OCI-M2 (cell line): ENCODE data around the gene EXOC3L1.

Source experiments
- DNase-seq: peaks from one replicate; lab custom pipeline; 2025; ENCODE audit not compliant: unreplicated experiment; lab: John Stamatoyannopoulos, UW

Gene EXOC3L1

GRCh38 chr16:67190041-67190440, at the start of gene EXOC3L1:
Gene EXOC3L1 (minus strand): TSS chr16:67190136. CDS start chr16:67189676, 460 bp downstream.
- no peak for DNase-seq

GRCh38 chr16:67238806-67239470, 49.0 kb upstream of the EXOC3L1 start:
- DNase-seq, result no peak

DNA sequence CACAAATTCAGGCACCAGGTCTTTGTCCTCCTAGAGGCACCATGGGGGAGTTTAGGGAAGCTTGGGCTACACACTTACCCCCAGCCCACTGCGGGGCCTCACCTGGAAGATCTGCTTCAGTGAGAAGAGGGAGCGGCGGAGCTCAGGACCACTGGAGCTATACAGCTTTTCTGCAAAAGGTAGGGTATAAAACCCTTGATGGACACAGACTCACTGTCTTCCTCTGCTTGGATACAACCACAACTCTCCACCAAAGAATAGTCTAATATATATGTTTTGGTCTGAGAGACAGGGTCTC, 48.3 kb upstream of the EXOC3L1 start:
- DNase-seq, result no peak

GRCh38 chr16:67237396-67238277, 47.7 kb upstream of the EXOC3L1 start:
- no peak for DNase-seq

GRCh38 chr16:67236563-67237395, 46.8 kb upstream of the EXOC3L1 start:
- no peak for DNase-seq

DNA sequence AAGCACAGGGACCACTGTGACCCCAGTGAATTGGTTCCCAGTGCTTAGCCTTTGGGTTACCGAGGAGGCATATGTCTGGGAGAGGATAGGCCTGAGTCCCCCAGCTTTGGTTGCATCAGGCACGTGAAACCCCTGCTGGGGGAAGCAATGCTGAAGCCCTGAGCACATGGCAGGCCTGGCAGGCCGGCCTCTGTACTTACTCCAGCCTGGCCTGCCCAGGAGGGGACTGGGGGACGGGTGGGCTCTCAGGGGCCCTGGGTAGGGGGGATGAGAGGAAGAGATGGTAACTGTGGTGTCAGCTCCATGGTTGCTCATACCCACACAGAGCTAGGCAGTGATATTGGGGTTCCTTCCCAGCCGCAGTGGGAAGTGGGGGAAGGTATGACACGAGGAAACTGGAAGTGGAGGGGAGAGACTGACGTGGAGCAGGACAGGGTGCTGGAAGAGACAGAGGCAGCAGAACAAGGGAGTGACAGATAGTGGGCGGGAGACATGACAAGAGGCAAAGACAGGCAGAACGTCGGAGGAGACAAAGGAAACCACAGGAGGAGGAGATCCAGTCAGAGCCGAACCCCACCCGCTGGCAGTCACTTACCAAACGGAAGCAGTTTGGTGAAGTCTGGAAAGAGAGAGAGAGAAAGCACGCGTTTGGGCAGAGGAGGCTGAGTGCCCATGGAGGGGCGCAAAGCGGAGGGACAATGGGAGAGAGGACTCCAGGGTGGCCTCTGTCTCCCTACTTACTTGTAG, 46.1 kb upstream of the EXOC3L1 start:
- DNase-seq, result no peak

- DNase-seq, result no peak
These were observed 44.3 kb upstream of the EXOC3L1 start for GRCh38 chr16:67234180-67234597.

DNA sequence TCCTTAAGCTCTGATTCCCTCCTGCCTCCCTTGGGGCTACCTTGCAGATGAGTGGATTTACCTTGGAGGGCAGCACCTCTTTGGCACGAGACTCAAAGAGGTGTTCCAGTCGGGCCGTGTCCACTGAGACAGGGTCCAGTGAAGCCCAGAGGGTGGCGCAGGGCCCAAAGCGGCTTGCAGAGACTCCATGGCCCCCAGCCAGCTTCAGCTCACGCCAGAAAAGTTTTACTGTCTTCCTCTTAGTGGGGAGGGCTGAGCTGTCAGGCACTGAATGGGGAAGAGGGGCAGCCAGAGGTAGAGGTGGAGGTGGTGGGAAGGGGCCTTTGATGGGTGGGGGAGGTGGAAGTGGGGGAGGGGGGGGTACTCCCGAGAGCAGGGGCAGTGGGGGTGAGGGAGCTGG, 43.7 kb upstream of the EXOC3L1 start:
- DNase-seq, result no peak

GRCh38 chr16:67230809-67231660, 41.1 kb upstream of the EXOC3L1 start:
- DNase-seq, result no peak

- no peak for DNase-seq
These were observed 40.2 kb upstream of the EXOC3L1 start for GRCh38 chr16:67229906-67230808.

GRCh38 chr16:67228905-67229304, 39.0 kb upstream of the EXOC3L1 start:
- DNase-seq, result no peak

DNA sequence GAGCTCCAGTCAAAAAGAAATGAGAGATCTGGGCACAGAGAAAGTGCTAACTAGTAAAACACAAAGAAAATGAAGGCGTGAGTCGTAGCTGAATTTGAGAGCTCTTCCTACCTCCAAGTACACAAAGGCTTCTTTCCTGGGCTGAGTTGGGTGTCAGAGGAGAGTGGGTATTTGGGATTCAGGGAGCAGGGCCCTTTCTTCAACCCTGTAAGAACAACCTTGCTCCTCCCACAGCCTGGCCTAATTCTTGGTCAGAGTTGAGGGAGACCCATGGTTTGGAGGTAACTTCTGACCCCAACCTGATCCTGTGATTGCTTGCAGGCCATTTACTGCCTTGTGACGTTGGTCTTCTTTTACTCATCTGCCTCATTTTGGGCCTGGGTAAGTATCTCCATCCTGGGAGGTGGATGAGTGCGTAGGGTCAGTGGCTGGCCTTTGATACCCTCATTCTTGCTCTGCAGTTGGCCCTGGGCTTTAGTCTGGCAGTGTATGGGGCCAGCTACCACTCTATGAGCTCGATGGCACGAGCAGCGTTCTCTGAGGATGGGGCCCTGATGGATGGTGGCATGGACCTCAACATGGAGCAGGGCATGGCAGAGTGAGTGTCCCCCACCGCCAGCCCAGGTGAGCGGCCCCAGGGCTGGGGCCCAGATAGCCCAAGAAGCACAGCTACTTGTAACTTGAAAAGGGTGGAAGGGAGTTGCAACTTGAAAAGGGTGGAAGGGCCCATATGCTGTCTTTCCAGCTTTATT, 38.3 kb upstream of the EXOC3L1 start:
- DNase-seq, result no peak

DNA sequence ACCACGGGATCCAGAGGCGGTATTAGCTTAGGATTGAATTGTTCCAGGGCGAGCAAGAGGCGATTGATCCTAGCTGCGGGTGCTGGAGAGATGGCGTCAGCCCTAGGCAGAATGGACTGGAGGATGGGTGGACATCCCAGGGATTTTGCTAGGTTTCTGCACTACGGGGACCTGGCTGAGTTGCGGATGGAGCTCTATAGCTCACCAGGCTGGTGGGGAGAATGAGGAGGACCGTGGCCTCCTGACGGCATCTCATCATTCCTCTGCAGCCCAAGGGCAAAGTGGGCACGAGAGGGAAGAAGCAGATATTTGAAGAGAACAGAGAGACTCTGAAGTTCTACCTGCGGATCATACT, 37.6 kb upstream of the EXOC3L1 start:
- no peak for DNase-seq

GRCh38 chr16:67226804-67227566, 37.0 kb upstream of the EXOC3L1 start, which contains the start of gene TMEM208:
Gene TMEM208 (plus strand): TSS chr16:67227130. CDS start chr16:67227219, 89 bp downstream.
- peak; percentile 71 for DNase-seq

DNA sequence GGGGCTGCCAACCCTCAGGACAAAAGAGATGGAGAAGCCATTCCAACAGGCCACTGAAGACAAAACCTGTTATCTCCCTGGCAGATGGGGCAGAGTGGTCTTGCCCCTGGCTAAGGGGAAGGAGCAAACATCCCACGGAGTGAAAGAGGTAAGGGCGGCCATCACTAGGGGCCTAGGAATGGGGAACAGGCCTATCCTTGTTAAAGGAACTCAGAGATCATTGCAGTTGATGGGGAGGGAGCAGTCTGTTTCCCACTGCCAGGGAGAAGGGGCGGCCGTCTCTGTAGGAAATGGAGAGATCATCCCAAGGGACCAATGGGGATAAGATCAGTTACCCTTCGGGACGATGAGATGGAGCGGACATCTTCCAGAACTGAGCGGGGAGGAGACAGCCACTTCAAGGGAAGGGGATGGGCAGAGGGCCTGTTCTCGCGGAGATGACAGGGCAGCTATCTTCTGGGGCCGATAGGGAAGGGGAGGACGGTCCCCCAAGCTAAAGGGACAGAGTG, 36.4 kb upstream of the EXOC3L1 start:
- DNase-seq, result no peak

DNA sequence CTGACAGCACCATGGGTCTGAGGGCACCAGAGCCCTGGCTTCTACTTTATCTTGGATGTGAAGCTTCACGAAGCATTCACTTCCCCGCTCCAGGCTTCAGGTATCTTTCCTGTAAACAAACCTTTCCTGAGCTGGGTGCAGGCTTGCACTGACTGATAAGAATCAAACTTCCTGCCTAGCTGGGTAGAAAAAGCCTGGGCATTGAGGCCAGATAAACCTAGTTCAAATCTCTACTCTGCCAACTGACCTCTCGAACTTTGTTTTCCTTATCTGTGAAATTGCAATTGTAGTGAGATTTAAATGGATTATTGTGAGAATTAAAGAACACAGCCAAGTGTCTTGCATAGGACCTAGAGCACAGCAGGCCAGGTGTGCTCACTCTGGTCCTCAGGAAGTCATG, 34.1 kb upstream of the EXOC3L1 start:
- no peak for DNase-seq
